T-cell (primary cell): Measurements from ENCODE around the gene LSS. TPM values are rescaled to one million over a fixed set of nuclear protein-coding genes. Genes with fewer than 3 reads are reported as not detected.

Source experiments
- ATAC-seq, 4 experiments: fragments of 200-7000 bp in 3 of 4; fragments of 150-1000 bp in 1 of 4; cut with Tn5 transposase; replicated peaks in 1 of 4; 1 replicate in 3 of 4; 2 replicates in 1 of 4; pipeline ENCODE4 v1.10.0; 2021; ENCODE audit warnings: moderate library complexity in 3 of 4, mild to moderate bottlenecking in 2 of 4, moderate number of reproducible peaks in 1 of 4
- CTCF ChIA-PET, 2 donors: fragments of 300-600 bp; sonication (Branson Sonifier 250); formaldehyde crosslinking; loops; one replicate each; lab custom pipeline; 2022; ENCODE audit warnings: antibody characterized with exemption in 2 of 2; lab: Charles Lee
- POLR2A ChIA-PET, 2 donors: fragments of 300-600 bp; sonication (Branson Sonifier 250); formaldehyde crosslinking; loops; one replicate each; lab custom pipeline; 2022; ENCODE audit warnings: antibody characterized with exemption in 2 of 2; lab: Charles Lee
- DNase-seq, 35 experiments: peaks; one replicate each; pipeline versions ENCODE4 v3.0.0 to v3.0.0-alpha.2; 2013 to 2023
- H3K27ac ChIP-seq: one replicate; pipeline ENCODE4 v1.5.1; 2013; ENCODE audit warnings: low read length
- H3K27me3 ChIP-seq, 2 experiments: replicated peaks in 1 of 2; 1 replicate in 1 of 2; 2 replicates in 1 of 2; pipeline versions ENCODE4 v1.6.1 to v1.7.0; 2013; ENCODE audit warnings: low read length in 1 of 2, mixed read lengths in 1 of 2; ENCODE audit not compliant: control insufficient read depth in 2 of 2, insufficient read depth in 2 of 2; ENCODE audit errors: extremely low read depth in 1 of 2
- H3K36me3 ChIP-seq, 2 donors: 1 replicate in 1 of 2; 2 replicates in 1 of 2; pipeline versions ENCODE4 v1.6.1 to v1.7.0; 2013; ENCODE audit warnings: low read length in 1 of 2; ENCODE audit not compliant: control insufficient read depth in 2 of 2, insufficient read depth in 1 of 2; ENCODE audit errors: extremely low read depth in 1 of 2
- H3K4me1 ChIP-seq, 2 experiments: 1 replicate in 1 of 2; 2 replicates in 1 of 2; pipeline versions ENCODE4 v1.6.1 to v1.7.0; 2013; ENCODE audit warnings: low read length in 2 of 2, mixed read lengths in 1 of 2; ENCODE audit not compliant: insufficient read depth in 2 of 2, control insufficient read depth in 1 of 2; ENCODE audit errors: extremely low read depth in 1 of 2
- H3K4me3 ChIP-seq, 2 donors: 1 replicate in 1 of 2; 2 replicates in 1 of 2; pipeline versions ENCODE4 v1.5.1 to v1.7.0; 2013; ENCODE audit warnings: mild to moderate bottlenecking in 2 of 2, low read length in 1 of 2, moderate library complexity in 1 of 2; ENCODE audit not compliant: control insufficient read depth in 1 of 2; ENCODE audit errors: extremely low read depth in 1 of 2
- H3K9me3 ChIP-seq: 2 replicates; pipeline ENCODE4 v1.7.0; 2013
- H3K27ac Mint-ChIP-seq, 2 donors: one replicate each; pipeline ENCODE4 v1.8.0; 2020 to 2021; ENCODE audit warnings: mild to moderate bottlenecking in 2 of 2, mixed read lengths in 2 of 2
- H3K27me3 Mint-ChIP-seq, 2 donors: one replicate each; pipeline ENCODE4 v1.8.0; 2021 to 2022; ENCODE audit warnings: mixed read lengths in 2 of 2
- H3K36me3 Mint-ChIP-seq: one replicate; pipeline ENCODE4 v1.8.0; 2021; ENCODE audit warnings: mixed read lengths
- H3K4me1 Mint-ChIP-seq, 3 donors: one replicate each; pipeline ENCODE4 v1.8.0; 2020 to 2022; ENCODE audit warnings: mixed read lengths in 3 of 3, mild to moderate bottlenecking in 1 of 3
- H3K4me3 Mint-ChIP-seq, 3 donors: one replicate each; pipeline ENCODE4 v1.8.0; 2020 to 2022; ENCODE audit warnings: mild to moderate bottlenecking in 3 of 3, mixed read lengths in 3 of 3, moderate library complexity in 3 of 3
- H3K9me3 Mint-ChIP-seq, 3 donors: one replicate each; pipeline ENCODE4 v1.8.0; 2020 to 2022; ENCODE audit warnings: mixed read lengths in 3 of 3
- WGBS: methylation state at CpG from one replicate; pipeline ENCODE4 v1.1.5; 2013; ENCODE audit warnings: missing lambda C conversion rate; ENCODE audit not compliant: insufficient coverage; 5-methylcytosine and 5-hydroxymethylcytosine counted together
- total RNA-seq, 35 experiments: library from RNA in 6 of 35; stranded (reverse) in 6 of 35; fragments of 120-200 nt in 1 of 35; gene quantifications; one replicate each; pipeline versions ENCODE4 v1.2.1 to v1.2.4 and lab custom pipeline; 2013 to 2026

LSS gene
- total RNA-seq, 5 donors from 2014 or later (not counting 1 experiment from before 2014, with no cell fraction given): 41.3 to 63.0 (median 49.4) TPM

DNA sequence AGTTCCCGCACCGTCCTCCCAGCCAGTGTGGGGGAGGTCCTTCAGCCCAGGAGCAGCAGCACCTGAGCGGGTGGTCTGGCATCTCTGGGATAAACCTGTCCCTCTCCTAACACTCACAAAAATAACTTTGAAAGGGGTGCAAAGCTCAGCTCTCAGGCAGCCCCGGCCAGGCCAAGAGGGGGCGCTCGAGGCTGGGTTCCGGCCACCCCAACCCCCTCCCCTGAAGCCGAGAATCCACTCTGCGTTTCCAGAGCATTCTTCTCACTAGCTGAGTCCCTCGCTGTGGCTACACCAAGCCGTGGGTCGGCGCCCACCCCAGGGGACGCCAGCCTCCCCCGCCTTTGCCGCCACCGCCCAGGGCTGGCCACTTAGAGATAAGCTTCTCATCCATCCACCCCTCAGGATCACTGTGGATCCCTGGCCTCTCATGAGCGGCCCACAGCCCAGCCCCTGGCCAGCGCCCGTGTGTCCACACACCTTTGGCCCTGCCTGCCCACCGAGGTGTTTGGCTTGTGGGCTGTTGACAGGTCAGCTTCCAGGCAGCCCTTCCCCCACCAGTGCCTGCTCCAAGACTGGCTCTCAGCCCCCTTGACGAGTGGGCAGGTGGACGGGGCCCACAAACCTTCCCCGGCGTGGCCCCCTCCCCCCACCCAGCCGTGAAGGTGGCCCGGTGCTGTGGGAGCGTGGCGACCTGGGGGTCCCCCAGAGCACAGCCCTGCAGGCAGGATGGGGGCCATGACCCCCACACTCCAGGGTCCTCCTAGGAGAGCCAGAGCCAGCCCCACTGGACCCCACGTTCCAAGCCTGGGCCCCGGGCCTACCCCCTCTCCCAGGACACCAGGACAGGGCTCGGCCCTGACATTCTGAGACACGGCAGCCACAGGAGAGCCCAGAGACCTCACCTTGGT lies 75.1 kb downstream of the LSS start:
- no peak overlapping the region for H3K27ac ChIP-seq
- no peaks in the 10 kb centered on the region for H3K27me3 Mint-ChIP-seq
- no peaks in the 10 kb centered on the region for H3K36me3 Mint-ChIP-seq
- no peaks in the 10 kb centered on the region for H3K36me3 ChIP-seq
- ATAC-seq (peak in 3 of 4 experiments; percentile 59 to 66 (median 59)), DNase-seq (peak in 24 of 35 experiments; percentile 10 to 67 (median 36))
- H3K4me1 ChIP-seq: peaks cover 0 to 8% of the 10 kb centered on the region in 2 experiments
- no peak overlapping the region for H3K4me3 Mint-ChIP-seq
- no peaks in the 10 kb centered on the region for H3K4me1 Mint-ChIP-seq
- ChIA-PET POLR2A (no interaction called here), CTCF (interaction anchor here in 1 of 2 donors (0.6 kb wide), 1 partner anchor 181 kb away, joined by 4 read pairs; no protein-coding TSS in a partner anchor)
- no peak overlapping the region for H3K4me3 ChIP-seq
- 45% methylated on average over 22 of the region's 33 CpGs for WGBS
- H3K27me3 ChIP-seq: peaks cover 0 to 18% of the 10 kb centered on the region in 2 experiments
- no peaks in the 10 kb centered on the region for H3K9me3 Mint-ChIP-seq
- no peak overlapping the region for H3K27ac Mint-ChIP-seq
- no peaks in the 10 kb centered on the region for H3K9me3 ChIP-seq

- DNase-seq (peak in 1 of 35 experiments; percentile 1), ATAC-seq (no peak)
- 88% methylated on average over 9 of the region's 18 CpGs for WGBS
- no peak overlapping the region for H3K27ac ChIP-seq
- H3K36me3 ChIP-seq: no peaks in the 10 kb centered on the region
- H3K4me1 ChIP-seq: peaks cover 0 to 8% of the 10 kb centered on the region in 2 experiments
- no peaks in the 10 kb centered on the region for H3K4me1 Mint-ChIP-seq
- POLR2A ChIA-PET: no interaction called here
- no peak overlapping the region for H3K4me3 Mint-ChIP-seq
- no peaks in the 10 kb centered on the region for H3K36me3 Mint-ChIP-seq
- CTCF ChIA-PET: no interaction called here
- no peaks in the 10 kb centered on the region for H3K9me3 Mint-ChIP-seq
- no peak overlapping the region for H3K4me3 ChIP-seq
- H3K27me3 Mint-ChIP-seq: no peaks in the 10 kb centered on the region
- H3K27me3 ChIP-seq: peaks cover 0 to 18% of the 10 kb centered on the region in 2 experiments
- no peaks in the 10 kb centered on the region for H3K9me3 ChIP-seq
- H3K27ac Mint-ChIP-seq: no peak overlapping the region
Observed at GRCh38 chr21:46152927-46153246, 75.7 kb downstream of the LSS start.

GRCh38 chr21:46151989-46152926 lies 76.3 kb downstream of the LSS start:
- ATAC-seq: no peak
- H3K9me3 ChIP-seq: no peaks in the 10 kb centered on the region
- no peak overlapping the region for H3K4me3 ChIP-seq
- CTCF ChIA-PET: no interaction called here
- Mint-ChIP-seq H3K27me3 (no peaks in the 10 kb centered on the region), H3K4me3 (no peak overlapping the region), H3K36me3 (no peaks in the 10 kb centered on the region), H3K27ac (no peak overlapping the region), H3K9me3 (no peaks in the 10 kb centered on the region), H3K4me1 (no peaks in the 10 kb centered on the region)
- POLR2A ChIA-PET: no interaction called here
- H3K27me3 ChIP-seq: peaks cover 0 to 18% of the 10 kb centered on the region in 2 experiments
- no peak overlapping the region for H3K27ac ChIP-seq
- peaks cover 0 to 8% of the 10 kb centered on the region in 2 experiments for H3K4me1 ChIP-seq
- H3K36me3 ChIP-seq: no peaks in the 10 kb centered on the region
- DNase-seq: peak in 1 of 35 experiments; percentile 7
- WGBS: 92% methylated on average over 31 of the region's 45 CpGs

- H3K4me3 ChIP-seq: no peak overlapping the region
- Mint-ChIP-seq H3K4me1 (no peaks in the 10 kb centered on the region), H3K36me3 (no peaks in the 10 kb centered on the region), H3K27ac (no peak overlapping the region), H3K9me3 (no peaks in the 10 kb centered on the region), H3K4me3 (no peak overlapping the region), H3K27me3 (no peaks in the 10 kb centered on the region)
- no peaks in the 10 kb centered on the region for H3K9me3 ChIP-seq
- peaks cover 0 to 18% of the 10 kb centered on the region in 2 experiments for H3K27me3 ChIP-seq
- ATAC-seq (no peak), DNase-seq (peak in 2 of 35 experiments; percentile 3 to 21)
- peaks cover 0 to 8% of the 10 kb centered on the region in 2 experiments for H3K4me1 ChIP-seq
- WGBS: 93% methylated on average over 35 of the region's 47 CpGs
- no peaks in the 10 kb centered on the region for H3K36me3 ChIP-seq
- no peak overlapping the region for H3K27ac ChIP-seq
- ChIA-PET POLR2A (no interaction called here), CTCF (no interaction called here)
Observed at GRCh38 chr21:46151261-46151988, 77.1 kb downstream of the LSS start.

DNA sequence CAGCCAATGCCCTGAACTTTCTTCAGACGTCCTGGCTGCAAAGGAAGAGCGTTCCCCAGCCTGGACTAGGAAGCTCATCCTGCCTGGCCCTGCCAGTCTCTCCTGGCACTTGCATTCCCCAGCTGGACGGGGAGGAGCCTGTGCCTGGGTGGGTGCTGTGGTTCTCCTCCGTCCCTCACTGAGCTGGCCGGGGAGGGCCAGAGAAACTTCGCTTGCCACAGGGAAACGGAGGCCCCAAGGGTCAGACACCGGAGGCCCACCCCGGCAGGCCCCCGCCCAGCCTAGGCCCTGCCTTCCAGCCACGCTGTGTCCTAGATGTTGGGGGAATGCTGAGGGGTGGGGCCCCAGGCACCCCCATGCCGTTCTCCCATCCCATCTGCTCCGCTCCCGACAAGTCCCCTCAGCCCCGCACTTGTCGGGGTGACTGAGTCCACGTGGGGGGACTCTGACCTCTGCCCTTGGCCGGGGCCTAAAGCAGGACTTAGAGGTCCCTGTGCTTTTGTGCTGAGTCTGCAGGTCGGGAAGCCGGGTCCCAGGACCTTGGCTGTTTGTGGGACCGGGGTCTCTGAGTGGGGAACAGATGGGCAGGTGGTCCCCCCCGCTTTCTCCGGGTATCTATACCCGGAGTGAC lies 78.0 kb downstream of the LSS start:
- Histone ChIP-seq H3K9me3 (no peaks in the 10 kb centered on the region), H3K27ac (no peak overlapping the region), H3K4me1 (peaks cover 0 to 8% of the 10 kb centered on the region in 2 experiments), H3K4me3 (no peak overlapping the region), H3K36me3 (no peaks in the 10 kb centered on the region), H3K27me3 (peaks cover 0 to 18% of the 10 kb centered on the region in 2 experiments)
- H3K9me3 Mint-ChIP-seq: no peaks in the 10 kb centered on the region
- no peak for ATAC-seq
- no peaks in the 10 kb centered on the region for H3K36me3 Mint-ChIP-seq
- ChIA-PET CTCF (no interaction called here), POLR2A (no interaction called here)
- 84% methylated on average over 18 of the region's 24 CpGs for WGBS
- no peaks in the 10 kb centered on the region for H3K4me1 Mint-ChIP-seq
- no peaks in the 10 kb centered on the region for H3K27me3 Mint-ChIP-seq
- H3K27ac Mint-ChIP-seq: no peak overlapping the region
- DNase-seq: peak in 1 of 35 experiments; percentile 1
- H3K4me3 Mint-ChIP-seq: no peak overlapping the region
